HEK293T (cell line): ENCODE results near the gene CFAP210.

ENCODE experiments used
- ARNT ChIP-seq: fragments of 450-650 bp; IDR thresholded peaks from 2 replicates; pipeline ENCODE4 v1.6.1; 2017; ENCODE audit warnings: mild to moderate bottlenecking
- BHLHE40 ChIP-seq: fragments of 450-650 bp; IDR thresholded peaks from 2 replicates; pipeline ENCODE4 v1.6.1; 2016; ENCODE audit warnings: mild to moderate bottlenecking, moderate library complexity, borderline replicate concordance
- CTBP1 ChIP-seq: fragments of 450-650 bp; IDR thresholded peaks from 2 replicates; pipeline ENCODE4 v1.6.1; 2016; ENCODE audit warnings: borderline replicate concordance
- ELF4 ChIP-seq: fragments of 450-650 bp; IDR thresholded peaks from 2 replicates; pipeline ENCODE4 v1.6.1; 2017; ENCODE audit warnings: antibody characterized with exemption
- FOXK2 ChIP-seq: fragments of 450-650 bp; IDR thresholded peaks from 2 replicates; pipeline ENCODE4 v1.6.1; 2016; ENCODE audit warnings: mild to moderate bottlenecking
- FOXM1 ChIP-seq: fragments of 450-650 bp; IDR thresholded peaks from 2 replicates; pipeline ENCODE4 v1.6.1; 2017; ENCODE audit warnings: mild to moderate bottlenecking, borderline replicate concordance
- LEF1 ChIP-seq: fragments of 450-650 bp; IDR thresholded peaks from 2 replicates; pipeline ENCODE4 v1.6.1; 2017; ENCODE audit warnings: mild to moderate bottlenecking, borderline replicate concordance
- SP1 ChIP-seq: fragments of 450-650 bp; IDR thresholded peaks from 2 replicates; pipeline ENCODE4 v1.6.1; 2017
- ZNF384 ChIP-seq: fragments of 450-650 bp; IDR thresholded peaks from 2 replicates; pipeline ENCODE4 v1.6.1; 2016
- TF ChIP-seq, protein P1 (sequence below): fragments of 450-650 bp; IDR thresholded peaks from 2 replicates; pipeline ENCODE4 v1.6.1; 2016

GRCh38 chr2:169664978-169665930 lies 29.0 kb downstream of the CFAP210 start:
- no peak for TF ChIP-seq SP1
- no peak for TF ChIP-seq CTBP1
- TF ChIP-seq BHLHE40 = no peak
- no peak for TF ChIP-seq FOXM1
- TF ChIP-seq ZNF384 = no peak
- TF ChIP-seq, protein P1, sequence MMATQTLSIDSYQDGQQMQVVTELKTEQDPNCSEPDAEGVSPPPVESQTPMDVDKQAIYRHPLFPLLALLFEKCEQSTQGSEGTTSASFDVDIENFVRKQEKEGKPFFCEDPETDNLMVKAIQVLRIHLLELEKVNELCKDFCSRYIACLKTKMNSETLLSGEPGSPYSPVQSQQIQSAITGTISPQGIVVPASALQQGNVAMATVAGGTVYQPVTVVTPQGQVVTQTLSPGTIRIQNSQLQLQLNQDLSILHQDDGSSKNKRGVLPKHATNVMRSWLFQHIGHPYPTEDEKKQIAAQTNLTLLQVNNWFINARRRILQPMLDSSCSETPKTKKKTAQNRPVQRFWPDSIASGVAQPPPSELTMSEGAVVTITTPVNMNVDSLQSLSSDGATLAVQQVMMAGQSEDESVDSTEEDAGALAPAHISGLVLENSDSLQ = no peak
- no peak for TF ChIP-seq ELF4
- no peak for TF ChIP-seq FOXK2
- no peak for TF ChIP-seq LEF1
- TF ChIP-seq ARNT = no peak
